ENCODE measurements around the gene VOPP1. TPM values are rescaled to one million over a fixed set of nuclear protein-coding genes. Genes with fewer than 3 reads are reported as not detected.
A peak's percentile ranks its signal among the peaks of the same experiment; 100 is the strongest.

The VOPP1 gene
- total RNA-seq, 1 donor from 2014 or later = 47.8 TPM

DNA sequence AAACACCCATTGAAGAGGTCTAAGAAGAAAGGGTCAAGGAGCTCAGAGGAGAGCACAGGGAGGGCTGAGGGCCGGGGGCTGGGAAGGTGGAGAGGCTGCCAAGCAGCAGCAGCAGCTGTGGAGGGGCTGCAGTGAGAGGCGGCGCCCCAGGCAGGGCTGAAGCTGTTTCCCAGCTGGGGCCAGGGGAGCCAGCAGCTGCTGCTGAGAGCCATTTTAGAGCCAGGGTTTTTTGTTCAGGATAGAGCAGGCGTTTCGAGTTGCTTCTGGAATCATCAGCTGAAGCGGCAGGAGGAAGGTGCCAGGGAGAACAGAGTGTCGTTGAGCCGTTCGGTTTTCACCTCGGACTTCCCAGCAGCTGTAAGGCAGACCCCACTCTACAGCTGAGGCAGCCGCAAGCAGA is 144.5 kb downstream of the VOPP1 start:
- DNase-seq (ENCODE audit: low spot score, unreplicated experiment) = no peak

DNA sequence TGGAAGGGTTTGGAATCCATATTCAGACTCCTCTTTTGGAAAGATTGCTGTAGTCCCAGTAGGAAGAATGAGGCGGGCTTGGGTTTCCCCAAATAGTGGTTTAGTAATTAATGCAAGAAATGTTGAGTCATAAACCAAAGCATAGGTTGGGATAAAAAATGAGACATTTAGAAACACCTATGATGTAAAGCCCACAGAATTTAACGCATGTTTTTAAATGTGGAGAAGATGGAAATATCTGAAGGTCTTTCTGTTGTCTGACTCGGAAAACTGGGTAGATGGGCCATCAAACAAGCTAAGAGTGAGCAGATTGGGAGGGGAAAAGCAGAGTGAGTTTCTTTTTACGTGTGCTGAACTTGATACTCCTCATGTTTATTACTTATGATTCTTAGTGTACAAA is 145.0 kb downstream of the VOPP1 start:
- Mint-ChIP-seq H3K9me3 (ENCODE audit: low read depth) (no peaks in the 10 kb centered on the region), H3K4me3 (ENCODE audit: low read depth) (no peak overlapping the region), H3K27ac (no peak overlapping the region), H3K36me3 (ENCODE audit: insufficient read depth) (peaks cover 7% of the 10 kb centered on the region), H3K27me3 (no peaks in the 10 kb centered on the region), H3K4me1 (ENCODE audit: low read depth) (peaks cover 4% of the 10 kb centered on the region)
- DNase-seq (ENCODE audit: low spot score, unreplicated experiment) = no peak
- TF ChIP-seq, protein P1, sequence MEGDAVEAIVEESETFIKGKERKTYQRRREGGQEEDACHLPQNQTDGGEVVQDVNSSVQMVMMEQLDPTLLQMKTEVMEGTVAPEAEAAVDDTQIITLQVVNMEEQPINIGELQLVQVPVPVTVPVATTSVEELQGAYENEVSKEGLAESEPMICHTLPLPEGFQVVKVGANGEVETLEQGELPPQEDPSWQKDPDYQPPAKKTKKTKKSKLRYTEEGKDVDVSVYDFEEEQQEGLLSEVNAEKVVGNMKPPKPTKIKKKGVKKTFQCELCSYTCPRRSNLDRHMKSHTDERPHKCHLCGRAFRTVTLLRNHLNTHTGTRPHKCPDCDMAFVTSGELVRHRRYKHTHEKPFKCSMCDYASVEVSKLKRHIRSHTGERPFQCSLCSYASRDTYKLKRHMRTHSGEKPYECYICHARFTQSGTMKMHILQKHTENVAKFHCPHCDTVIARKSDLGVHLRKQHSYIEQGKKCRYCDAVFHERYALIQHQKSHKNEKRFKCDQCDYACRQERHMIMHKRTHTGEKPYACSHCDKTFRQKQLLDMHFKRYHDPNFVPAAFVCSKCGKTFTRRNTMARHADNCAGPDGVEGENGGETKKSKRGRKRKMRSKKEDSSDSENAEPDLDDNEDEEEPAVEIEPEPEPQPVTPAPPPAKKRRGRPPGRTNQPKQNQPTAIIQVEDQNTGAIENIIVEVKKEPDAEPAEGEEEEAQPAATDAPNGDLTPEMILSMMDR (IDR thresholded peaks at IDR 0.05; ENCODE audit: unreplicated experiment) = no peak

More for the DNA sequence above, 144.5 kb downstream of the VOPP1 start:
- Mint-ChIP-seq H3K4me3 (ENCODE audit: low read depth) (no peak overlapping the region), H3K27ac (no peak overlapping the region), H3K4me1 (ENCODE audit: low read depth) (peaks cover 4% of the 10 kb centered on the region), H3K27me3 (no peaks in the 10 kb centered on the region), H3K36me3 (ENCODE audit: insufficient read depth) (peaks cover 7% of the 10 kb centered on the region), H3K9me3 (ENCODE audit: low read depth) (no peaks in the 10 kb centered on the region)
- TF ChIP-seq, protein P1 (IDR thresholded peaks at IDR 0.05; ENCODE audit: unreplicated experiment) = no peak

DNA sequence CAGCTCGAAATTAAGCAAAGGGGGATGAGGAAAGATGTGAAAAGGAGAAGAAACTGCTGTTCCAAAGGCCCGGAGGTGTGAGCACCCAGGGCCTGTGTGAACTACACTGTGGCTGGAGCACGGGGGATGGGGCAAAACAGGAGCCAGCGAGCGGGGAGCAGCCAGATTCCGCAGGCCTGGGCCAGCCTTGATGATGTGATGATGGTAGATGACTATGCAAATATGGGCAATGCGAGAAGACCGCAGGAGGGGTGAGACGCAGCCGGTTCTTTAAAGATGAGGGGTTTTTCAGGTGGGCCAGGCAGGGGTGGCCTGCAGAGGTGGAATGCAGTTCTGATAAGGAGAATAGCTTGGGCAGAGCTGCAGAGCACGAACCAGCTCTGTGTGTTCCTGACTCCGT is 145.6 kb downstream of the VOPP1 start:
- TF ChIP-seq, protein P1 (IDR thresholded peaks at IDR 0.05; ENCODE audit: unreplicated experiment) = no peak
- peaks cover 7% of the 10 kb centered on the region for H3K36me3 Mint-ChIP-seq (ENCODE audit: insufficient read depth)
- peak overlapping the region; percentile 77 for H3K27ac Mint-ChIP-seq
- H3K4me3 Mint-ChIP-seq (ENCODE audit: low read depth) = no peak overlapping the region
- no peaks in the 10 kb centered on the region for H3K9me3 Mint-ChIP-seq (ENCODE audit: low read depth)
- H3K4me1 Mint-ChIP-seq (ENCODE audit: low read depth) = peaks cover 4% of the 10 kb centered on the region
- no peak for DNase-seq (ENCODE audit: low spot score, unreplicated experiment)
- no peaks in the 10 kb centered on the region for H3K27me3 Mint-ChIP-seq

- H3K9me3 Mint-ChIP-seq (ENCODE audit: low read depth) = no peaks in the 10 kb centered on the region
- H3K4me3 Mint-ChIP-seq (ENCODE audit: low read depth) = no peak overlapping the region
These were observed 147.1 kb downstream of the VOPP1 start for GRCh38 chr7:55425141-55425752.

DNA sequence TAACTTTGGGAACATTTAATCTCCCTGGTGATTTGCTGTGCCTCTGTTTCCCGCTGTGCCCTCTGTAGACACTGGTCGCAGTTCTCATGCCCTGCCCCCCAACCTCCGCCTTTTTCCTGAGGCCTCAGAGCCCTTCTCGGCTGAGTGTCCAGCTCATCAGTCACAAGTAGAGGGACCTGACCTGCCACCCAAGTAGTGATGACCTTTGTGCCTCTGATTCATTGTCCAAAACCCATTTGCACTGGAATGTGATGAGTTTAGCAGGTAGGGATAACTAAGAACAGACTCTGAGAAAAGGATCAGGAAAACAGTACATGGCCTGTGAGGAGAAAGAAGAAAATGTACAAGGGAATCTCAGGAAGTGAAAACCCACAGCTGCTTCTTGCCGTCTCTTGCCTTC is 148.4 kb downstream of the VOPP1 start:
- Mint-ChIP-seq H3K36me3 (ENCODE audit: insufficient read depth) (peaks cover 7% of the 10 kb centered on the region), H3K4me1 (ENCODE audit: low read depth) (peaks cover 11% of the 10 kb centered on the region), H3K9me3 (ENCODE audit: low read depth) (no peaks in the 10 kb centered on the region), H3K27me3 (no peaks in the 10 kb centered on the region), H3K27ac (peak overlapping the region; percentile 23), H3K4me3 (ENCODE audit: low read depth) (no peak overlapping the region)
- TF ChIP-seq, protein P1 (IDR thresholded peaks at IDR 0.05; ENCODE audit: unreplicated experiment) = no peak
- no peak for DNase-seq (ENCODE audit: low spot score, unreplicated experiment)

More at GRCh38 chr7:55425141-55425752, 147.1 kb downstream of the VOPP1 start:
- Mint-ChIP-seq H3K4me1 (ENCODE audit: low read depth) (peaks cover 10% of the 10 kb centered on the region), H3K27me3 (no peaks in the 10 kb centered on the region), H3K36me3 (ENCODE audit: insufficient read depth) (peaks cover 7% of the 10 kb centered on the region), H3K27ac (no peak overlapping the region)
- TF ChIP-seq, protein P1 (IDR thresholded peaks at IDR 0.05; ENCODE audit: unreplicated experiment) = no peak
- DNase-seq (ENCODE audit: low spot score, unreplicated experiment) = no peak

Data from progenitor cell of endocrine pancreas (in vitro differentiated cells).